Heart right ventricle (tissue), 16 donors: ENCODE measurements around the gene NELFCD. TPM values are rescaled to one million over a fixed set of nuclear protein-coding genes. Genes with fewer than 3 reads are reported as not detected.

Experiments used
- ATAC-seq, 8 donors: fragments of 200-7000 bp; cut with Tn5 transposase; one replicate each; pipeline ENCODE4 v1.9.1; 2020; ENCODE audit warnings: mild to moderate bottlenecking in 8 of 8, moderate library complexity in 8 of 8, moderate number of reproducible peaks in 1 of 8
- DNase-seq, 2 donors: peaks; one replicate each; pipeline ENCODE4 v3.0.0-alpha.2; 2020
- H3K27ac ChIP-seq, 10 donors: fragments of 200-600 bp; sonication (generic) in 2 of 10; one replicate each; pipeline versions ENCODE4 v1.5.0 to v1.8.0; 2020 to 2022; ENCODE audit warnings: mild to moderate bottlenecking in 3 of 10
- H3K27me3 ChIP-seq, 7 donors: fragments of 200-600 bp; one replicate each; pipeline ENCODE4 v1.8.0; 2021 to 2022; ENCODE audit warnings: mild to moderate bottlenecking in 2 of 7
- H3K36me3 ChIP-seq, 9 donors: fragments of 200-600 bp; sonication (generic) in 1 of 9; one replicate each; pipeline versions ENCODE4 v1.5.0 to v1.8.0; 2020 to 2022; ENCODE audit warnings: mild to moderate bottlenecking in 2 of 9
- H3K4me1 ChIP-seq, 9 donors: fragments of 200-600 bp; sonication (generic) in 1 of 9; one replicate each; pipeline versions ENCODE4 v1.5.0 to v1.8.0; 2020 to 2022; ENCODE audit warnings: mild to moderate bottlenecking in 4 of 9
- H3K4me3 ChIP-seq, 10 donors: fragments of 200-600 bp; sonication (generic) in 2 of 10; one replicate each; pipeline versions ENCODE4 v1.5.0 to v1.8.0; 2020 to 2022; ENCODE audit warnings: mild to moderate bottlenecking in 7 of 10, moderate library complexity in 2 of 10
- H3K9me3 ChIP-seq, 11 donors: fragments of 200-600 bp in 10 of 11; sonication (generic) in 2 of 11; one replicate each; pipeline versions ENCODE4 v1.5.0 to v1.8.0; 2013 to 2022; ENCODE audit warnings: mild to moderate bottlenecking in 2 of 11, control low read depth in 1 of 11, moderate library complexity in 1 of 11
- WGBS, 2 donors: extraction: QIAGEN DNeasy Blood & Tissue Kit; methylation state at CpG; one replicate each; pipeline ENCODE4 v1.1.7; 2013; ENCODE audit warnings: inconsistent platforms in 1 of 2; 5-methylcytosine and 5-hydroxymethylcytosine counted together
- intact Hi-C, 10 donors: fragments of 100-400 bp; cut with DNase I; formaldehyde crosslinking; loops; one replicate each; pipeline versions ENCODE4 v1.11.1 to v1.14.2; 2022
- polyA plus RNA-seq, 2 donors: library from polyadenylated mRNA; stranded (reverse); fragments of 200-250 nt; gene quantifications; one replicate each; pipeline ENCODE4 v1.2.3, GENCODE V29; 2013
- total RNA-seq, 10 donors: library from RNA; stranded (reverse); fragmentation: NEBNext Ultra II Directional in 3 of 10; extraction: Animal tissue kit (Norgen Biotek cat#: 25700) in 3 of 10; gene quantifications; one replicate each; pipeline versions ENCODE4 v1.2.1 to v1.2.4, GENCODE V29; 2021 to 2023
- TF ChIP-seq, protein P1 (sequence below), 9 donors: fragments of 200-600 bp; sonication (generic) in 2 of 9; IDR thresholded peaks; one replicate each; pipeline versions ENCODE4 v1.5.0 to v1.8.0; 2021 to 2022; ENCODE audit warnings: antibody characterized with exemption in 9 of 9, mild to moderate bottlenecking in 5 of 9, moderate library complexity in 1 of 9
- donor health status: Arrhythmogenic right ventricular cardiomyopathy.
- donor health status: ischemic (EF 13 %, LVEDD 7.1; RV severe dilation, severe dysfunction).
- donor health status: healthy with polysubstance abuse.
- donor health status: DM: no; HTN: yes; CAD: no.
- donor health status: DM: no; HTN: no; CAD: no.
- donor health status: ischemic (EF 25% LVEDD 6.9; RV normal size, moderate dysfunction).
- donor health status: ischemic (EF 25% LVEDD 5.7; RV mildly dilated, moderate dysfunction).
- donor health status: healthy.
- donor health status: DM: yes; HTN: yes; CAD: no.
- donor health status: Ischemic cardiomyopathy.
- donor health status: ischemic (EF 35%, LVEDD 5.7; RV mildly dilated, moderate dysfunction).
- donor health status: nonischemic (EF 11% LVEDD 7.7; RV severe dilation, severe dysfunction).
- donor health status: DM: yes; HTN: yes; CAD: no.
- donor health status: PGD.
- donor health status: ischemic (EF 29% LVEDD 5.4; RV normal size, mild dysfunction).
- donor health status: nonischemic (EF 23%, LVEDD 6.1; RV moderate dilation, normal function).

Gene NELFCD
- total and polyA plus RNA-seq, 12 donors = 22.8 to 48.1 (median 31.1) TPM

DNA sequence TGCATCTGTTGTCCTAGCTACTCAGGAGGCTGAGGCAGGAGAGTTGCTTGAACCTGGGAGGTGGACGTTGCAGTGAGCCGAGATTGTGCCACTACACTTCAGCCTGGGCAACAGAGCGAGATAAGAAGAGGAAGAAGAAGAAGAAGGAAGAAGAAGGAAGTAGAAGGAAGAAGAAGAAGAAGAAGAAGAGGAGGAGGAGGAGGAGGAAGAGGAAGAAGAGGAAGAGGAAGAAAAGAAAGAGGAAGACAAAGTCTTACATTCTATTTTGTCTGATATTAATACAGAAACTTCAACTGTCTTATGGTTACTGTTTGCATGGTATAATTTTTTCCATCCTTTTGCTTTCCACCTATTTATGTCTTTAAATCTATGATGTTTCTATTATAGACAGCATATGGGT is 7.2 kb upstream of the NELFCD start:
- intact Hi-C loops = no loop called here
- peaks cover 0 to 4% (median 0%) of the 10 kb centered on the region in 9 donors for H3K4me1 ChIP-seq
- no peaks in the 10 kb centered on the region for H3K36me3 ChIP-seq
- DNase-seq (no peak), ATAC-seq (no peak)
- TF ChIP-seq, protein P1, sequence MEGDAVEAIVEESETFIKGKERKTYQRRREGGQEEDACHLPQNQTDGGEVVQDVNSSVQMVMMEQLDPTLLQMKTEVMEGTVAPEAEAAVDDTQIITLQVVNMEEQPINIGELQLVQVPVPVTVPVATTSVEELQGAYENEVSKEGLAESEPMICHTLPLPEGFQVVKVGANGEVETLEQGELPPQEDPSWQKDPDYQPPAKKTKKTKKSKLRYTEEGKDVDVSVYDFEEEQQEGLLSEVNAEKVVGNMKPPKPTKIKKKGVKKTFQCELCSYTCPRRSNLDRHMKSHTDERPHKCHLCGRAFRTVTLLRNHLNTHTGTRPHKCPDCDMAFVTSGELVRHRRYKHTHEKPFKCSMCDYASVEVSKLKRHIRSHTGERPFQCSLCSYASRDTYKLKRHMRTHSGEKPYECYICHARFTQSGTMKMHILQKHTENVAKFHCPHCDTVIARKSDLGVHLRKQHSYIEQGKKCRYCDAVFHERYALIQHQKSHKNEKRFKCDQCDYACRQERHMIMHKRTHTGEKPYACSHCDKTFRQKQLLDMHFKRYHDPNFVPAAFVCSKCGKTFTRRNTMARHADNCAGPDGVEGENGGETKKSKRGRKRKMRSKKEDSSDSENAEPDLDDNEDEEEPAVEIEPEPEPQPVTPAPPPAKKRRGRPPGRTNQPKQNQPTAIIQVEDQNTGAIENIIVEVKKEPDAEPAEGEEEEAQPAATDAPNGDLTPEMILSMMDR (IDR thresholded peaks at IDR 0.05) = no peak
- H3K27ac ChIP-seq = no peak overlapping the region
- peaks cover 0 to 41% (median 18%) of the 10 kb centered on the region in 11 donors for H3K9me3 ChIP-seq
- no peak overlapping the region for H3K4me3 ChIP-seq
- no peaks in the 10 kb centered on the region for H3K27me3 ChIP-seq
- WGBS, 2 donors = 79 to 85% methylated on average over 3 of the region's 3 CpGs

DNA sequence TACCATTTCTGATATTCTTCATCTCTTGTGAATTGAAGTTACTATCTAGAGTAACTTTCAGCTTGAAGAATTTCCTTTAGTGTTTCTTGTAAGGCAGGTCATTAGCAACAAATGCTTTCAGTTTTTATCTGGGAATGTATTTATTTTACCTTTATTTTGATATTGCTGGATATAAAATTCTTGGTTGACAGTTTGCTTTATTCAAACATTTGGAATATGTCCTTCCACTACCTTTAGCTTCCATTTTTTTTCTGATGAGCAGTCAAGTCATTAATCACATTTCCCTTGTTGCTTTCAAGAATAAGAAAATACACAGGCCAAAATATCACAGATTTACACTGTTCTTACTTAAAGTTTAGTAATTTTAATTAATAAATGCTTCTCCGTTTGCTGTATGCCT is 5.7 kb upstream of the NELFCD start:
- no peaks in the 10 kb centered on the region for H3K36me3 ChIP-seq
- 88 to 91% methylated on average over 1 of the region's 1 CpG for WGBS, 2 donors

DNA sequence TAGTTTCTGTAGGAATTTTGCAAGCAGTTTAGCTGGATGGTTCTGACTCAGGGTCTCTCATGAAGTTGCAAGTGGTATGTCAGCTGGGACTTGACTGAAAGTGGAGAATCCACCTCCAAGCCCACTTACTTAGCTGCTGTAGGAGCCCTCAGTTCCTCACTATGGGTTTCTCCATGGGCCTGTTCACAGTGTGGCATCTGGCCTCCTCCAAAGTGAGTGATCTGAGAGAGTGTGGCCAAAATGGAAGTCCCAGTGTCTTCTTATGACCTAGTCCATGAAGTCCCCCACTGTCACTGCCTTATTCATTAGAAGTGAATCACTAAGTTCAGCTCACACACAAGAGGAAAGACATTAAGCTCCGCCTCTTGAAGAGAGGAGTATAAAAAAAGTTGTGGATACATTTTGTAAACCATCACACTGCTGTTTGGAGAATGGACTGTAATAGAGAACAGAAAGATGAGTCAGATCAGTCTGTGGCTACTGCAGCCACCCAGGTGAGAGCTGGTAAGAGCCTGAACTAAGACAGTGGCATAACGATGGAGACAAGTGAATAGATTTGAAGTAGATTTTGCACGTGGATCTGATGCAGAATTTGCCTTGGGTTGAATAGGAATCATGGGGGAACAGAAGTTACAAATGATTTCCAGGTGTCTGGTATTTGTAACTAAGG is 4.9 kb upstream of the NELFCD start:
- no peak for ATAC-seq
- WGBS, 2 donors = 90 to 92% methylated on average over 3 of the region's 3 CpGs
- no peak for DNase-seq
- H3K4me1 ChIP-seq = peaks cover 0 to 9% (median 0%) of the 10 kb centered on the region in 9 donors
- no peaks in the 10 kb centered on the region for H3K36me3 ChIP-seq
- H3K27ac ChIP-seq = no peak overlapping the region
- H3K4me3 ChIP-seq = no peak overlapping the region
- H3K9me3 ChIP-seq = peaks cover 0 to 27% (median 13%) of the 10 kb centered on the region in 11 donors
- no peaks in the 10 kb centered on the region for H3K27me3 ChIP-seq
- TF ChIP-seq, protein P1 (IDR thresholded peaks at IDR 0.05) = no peak
- intact Hi-C loops = no loop called here

More for the DNA sequence above, 5.7 kb upstream of the NELFCD start:
- peaks cover 0 to 27% (median 13%) of the 10 kb centered on the region in 11 donors for H3K9me3 ChIP-seq
- intact Hi-C loops = no loop called here
- no peak overlapping the region for H3K27ac ChIP-seq
- no peak for DNase-seq
- H3K4me1 ChIP-seq = peaks cover 0 to 5% (median 0%) of the 10 kb centered on the region in 9 donors
- ATAC-seq = no peak
- TF ChIP-seq, protein P1 (IDR thresholded peaks at IDR 0.05) = no peak
- H3K27me3 ChIP-seq = no peaks in the 10 kb centered on the region
- H3K4me3 ChIP-seq = no peak overlapping the region

DNA sequence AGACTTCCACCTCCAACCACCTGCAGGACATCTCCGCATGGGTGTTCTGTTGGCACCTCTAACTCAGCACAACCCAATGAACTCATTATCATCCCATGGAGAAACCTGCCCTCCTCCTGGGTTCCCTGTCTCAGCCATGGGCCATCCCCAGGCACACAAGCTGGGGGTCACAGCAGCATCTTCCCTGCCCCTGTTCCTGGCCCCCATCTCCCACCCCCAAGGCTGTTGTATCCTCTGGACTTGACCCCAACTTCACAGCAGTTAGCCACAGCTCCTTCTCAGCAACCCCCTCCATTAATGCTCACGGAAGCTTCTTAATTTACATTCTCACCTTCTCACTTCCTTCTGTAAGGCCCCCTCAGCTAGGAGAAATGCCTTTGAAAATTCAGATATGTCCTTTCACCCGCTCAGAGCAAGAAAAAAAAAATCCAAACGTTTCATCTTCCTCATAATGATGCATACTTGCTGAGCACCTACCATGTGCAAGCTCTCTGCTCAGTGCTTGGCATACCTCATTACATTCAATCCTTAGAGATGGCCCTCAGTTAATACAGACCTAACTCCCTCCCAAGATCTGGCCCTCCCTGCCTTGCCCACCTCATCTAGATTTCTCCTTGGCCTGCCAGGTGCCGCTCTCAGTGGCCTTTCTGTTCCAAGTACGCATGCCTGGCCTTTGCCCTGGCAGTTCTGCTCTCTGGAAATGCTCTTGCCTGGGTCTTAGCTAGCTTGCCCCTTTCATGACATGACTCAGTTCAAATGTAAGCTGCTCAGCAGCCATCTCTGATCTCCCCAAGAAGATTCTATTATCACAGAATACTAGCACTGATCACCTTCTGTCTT is 2.5 kb upstream of the NELFCD start:
- 71 to 73% methylated on average over 6 of the region's 6 CpGs for WGBS, 2 donors
- Histone ChIP-seq H3K4me3 (no peak overlapping the region), H3K27ac (no peak overlapping the region), H3K36me3 (no peaks in the 10 kb centered on the region), H3K4me1 (peaks cover 0 to 28% (median 17%) of the 10 kb centered on the region in 9 donors), H3K9me3 (peaks cover 0 to 27% (median 13%) of the 10 kb centered on the region in 11 donors), H3K27me3 (no peaks in the 10 kb centered on the region)
- DNase-seq (no peak), ATAC-seq (no peak)
- TF ChIP-seq, protein P1 (IDR thresholded peaks at IDR 0.05) = no peak
- intact Hi-C loops = no loop called here
